ENCODE data around the gene HBP1.

DNA sequence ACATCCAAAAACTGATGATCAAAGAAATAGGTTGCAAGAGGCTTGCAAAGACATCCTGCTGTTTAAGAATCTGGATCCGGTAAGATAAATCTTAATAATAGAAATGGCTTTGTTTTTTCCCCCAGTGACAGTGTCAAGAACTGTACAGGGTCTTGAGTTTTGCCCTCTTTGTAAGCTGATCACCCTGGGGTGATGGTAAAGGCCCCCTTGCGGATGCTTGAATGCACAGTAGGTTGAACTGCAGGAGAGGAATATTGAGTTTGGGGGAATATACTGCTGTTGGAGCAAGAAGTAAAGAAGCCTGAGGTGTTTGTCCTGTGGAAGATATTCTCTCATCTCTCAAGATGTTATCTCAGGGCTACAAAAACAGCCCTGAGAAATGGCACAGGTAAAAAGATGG is 40.6 kb upstream of the HBP1 start:
- no peak for TF ChIP-seq POLR2AphosphoS5 (IDR thresholded peaks at IDR 0.05)
- TF ChIP-seq, protein P1, sequence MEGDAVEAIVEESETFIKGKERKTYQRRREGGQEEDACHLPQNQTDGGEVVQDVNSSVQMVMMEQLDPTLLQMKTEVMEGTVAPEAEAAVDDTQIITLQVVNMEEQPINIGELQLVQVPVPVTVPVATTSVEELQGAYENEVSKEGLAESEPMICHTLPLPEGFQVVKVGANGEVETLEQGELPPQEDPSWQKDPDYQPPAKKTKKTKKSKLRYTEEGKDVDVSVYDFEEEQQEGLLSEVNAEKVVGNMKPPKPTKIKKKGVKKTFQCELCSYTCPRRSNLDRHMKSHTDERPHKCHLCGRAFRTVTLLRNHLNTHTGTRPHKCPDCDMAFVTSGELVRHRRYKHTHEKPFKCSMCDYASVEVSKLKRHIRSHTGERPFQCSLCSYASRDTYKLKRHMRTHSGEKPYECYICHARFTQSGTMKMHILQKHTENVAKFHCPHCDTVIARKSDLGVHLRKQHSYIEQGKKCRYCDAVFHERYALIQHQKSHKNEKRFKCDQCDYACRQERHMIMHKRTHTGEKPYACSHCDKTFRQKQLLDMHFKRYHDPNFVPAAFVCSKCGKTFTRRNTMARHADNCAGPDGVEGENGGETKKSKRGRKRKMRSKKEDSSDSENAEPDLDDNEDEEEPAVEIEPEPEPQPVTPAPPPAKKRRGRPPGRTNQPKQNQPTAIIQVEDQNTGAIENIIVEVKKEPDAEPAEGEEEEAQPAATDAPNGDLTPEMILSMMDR (IDR thresholded peaks at IDR 0.05) = no peak
